HEK293 (cell line): ENCODE data around the gene WNT6.

ENCODE experiments used
- GFI1B ChIP-seq: fragments of 450-650 bp; formaldehyde crosslinking; IDR thresholded peaks from 2 replicates; pipeline ENCODE4 v1.5.1; 2016; ENCODE audit warnings: missing biosample characterization, missing genetic modification characterization
- MEIS1 ChIP-seq: sonication (generic); formaldehyde crosslinking; IDR thresholded peaks from 2 replicates; pipeline ENCODE4 v1.8.1; 2022; ENCODE audit warnings: missing genetic modification reagents, mild to moderate bottlenecking, borderline replicate concordance
- PRDM10 ChIP-seq: fragments of 450-650 bp; formaldehyde crosslinking; IDR thresholded peaks from 2 replicates; pipeline ENCODE4 v1.5.1; 2016; ENCODE audit warnings: missing biosample characterization, missing genetic modification characterization
- SP7 ChIP-seq: fragments of 450-650 bp; formaldehyde crosslinking; IDR thresholded peaks from 2 replicates; pipeline ENCODE4 v1.5.1; 2016; ENCODE audit warnings: missing biosample characterization, missing genetic modification characterization
- YY1 ChIP-seq: fragments of 450-650 bp; formaldehyde crosslinking; IDR thresholded peaks from 2 replicates; pipeline ENCODE4 v1.5.1; 2018; ENCODE audit warnings: missing biosample characterization, missing genetic modification characterization
- YY2 ChIP-seq: fragments of 450-650 bp; formaldehyde crosslinking; IDR thresholded peaks from 2 replicates; pipeline ENCODE4 v1.5.1; 2016; ENCODE audit warnings: missing biosample characterization, missing genetic modification characterization
- ZBTB26 ChIP-seq: fragments of 450-650 bp; formaldehyde crosslinking; optimal IDR thresholded peaks from 2 replicates; pipeline ENCODE3; 2016; ENCODE audit warnings: missing biosample characterization, mild to moderate bottlenecking, missing genetic modification characterization
- ZFP69B ChIP-seq: fragments of 450-650 bp; formaldehyde crosslinking; IDR thresholded peaks from 2 replicates; pipeline ENCODE4 v1.5.1; 2016; ENCODE audit warnings: missing biosample characterization, missing genetic modification characterization
- ZNF138 ChIP-seq: fragments of 450-650 bp; formaldehyde crosslinking; IDR thresholded peaks from 2 replicates; pipeline ENCODE4 v1.5.1; 2016; ENCODE audit warnings: missing biosample characterization, missing genetic modification characterization, borderline replicate concordance
- ZNF248 ChIP-seq: fragments of 450-650 bp; formaldehyde crosslinking; IDR thresholded peaks from 2 replicates; pipeline ENCODE4 v1.5.1; 2017; ENCODE audit warnings: missing biosample characterization, missing genetic modification characterization
- ZNF274 ChIP-seq, 2 experiments: fragments of 200-500 bp in 1 of 2; fragments of 450-650 bp in 1 of 2; sonication (Bioruptor generic) in 1 of 2; formaldehyde crosslinking in 1 of 2; IDR thresholded peaks; 2 replicates each; pipeline versions ENCODE4 v1.5.1 to v1.6.1; 2014 to 2016; ENCODE audit warnings: borderline replicate concordance in 1 of 2, inconsistent platforms in 1 of 2, low read length in 1 of 2, missing biosample characterization in 1 of 2, missing genetic modification characterization in 1 of 2
- ZNF544 ChIP-seq: fragments of 450-650 bp; formaldehyde crosslinking; IDR thresholded peaks from 2 replicates; pipeline ENCODE4 v1.5.0; 2017; ENCODE audit warnings: missing biosample characterization, missing genetic modification characterization
- ZNF600 ChIP-seq: fragments of 450-650 bp; formaldehyde crosslinking; IDR thresholded peaks from 2 replicates; pipeline ENCODE4 v1.5.1; 2016; ENCODE audit warnings: missing biosample characterization, missing genetic modification characterization
- ZNF747 ChIP-seq: fragments of 450-650 bp; formaldehyde crosslinking; IDR thresholded peaks from 2 replicates; pipeline ENCODE4 v1.5.1; 2016; ENCODE audit warnings: missing biosample characterization, missing genetic modification characterization
- ZNF791 ChIP-seq: fragments of 450-650 bp; formaldehyde crosslinking; IDR thresholded peaks from 2 replicates; pipeline ENCODE4 v1.5.1; 2016; ENCODE audit warnings: missing biosample characterization, missing genetic modification characterization
- TF ChIP-seq, protein P1 (sequence below): fragments of 450-650 bp; formaldehyde crosslinking; IDR thresholded peaks from 2 replicates; pipeline ENCODE4 v1.5.1; 2016; ENCODE audit warnings: missing biosample characterization, missing genetic modification characterization
- TF ChIP-seq, protein P2 (sequence below): fragments of 450-650 bp; formaldehyde crosslinking; IDR thresholded peaks from 2 replicates; pipeline ENCODE4 v1.5.1; 2016; ENCODE audit warnings: missing biosample characterization, missing genetic modification characterization
- TF ChIP-seq, protein P3 (sequence below): fragments of 450-650 bp; formaldehyde crosslinking; IDR thresholded peaks from 2 replicates; pipeline ENCODE4 v1.5.1; 2016; ENCODE audit warnings: missing biosample characterization, missing genetic modification characterization
- TF ChIP-seq, protein P4 (sequence below): fragments of 450-650 bp; formaldehyde crosslinking; IDR thresholded peaks from 2 replicates; pipeline ENCODE4 v1.5.1; 2016; ENCODE audit warnings: missing biosample characterization, missing genetic modification characterization

The WNT6 gene

GRCh38 chr2:218880102-218880858 is 20.7 kb downstream of the WNT6 start, which contains the start of gene WNT10A (continued):
- TF ChIP-seq PRDM10 (tag by site-specific recombination) (0 out of 2 replicates have a peak, but pooled peaks have one; percentile 15), ZBTB26 (peak; percentile 55), ZNF274 (IDR thresholded peaks at IDR 0.05; ENCODE audit: low read length) (no peak), ZNF274 (tag by site-specific recombination; IDR thresholded peaks at IDR 0.05; ENCODE audit: borderline replicate concordance) (no peak), ZNF600 (tag by site-specific recombination) (peak; percentile 73; the same call in 1 of the 2 replicates), ZNF747 (tag by site-specific recombination) (no peak), ZNF248 (tag by site-specific recombination) (no peak), ZNF138 (tag by site-specific recombination) (no peak), YY1 (no peak), MEIS1 (CRISPR knock-in tag) (no peak), SP7 (tag by site-specific recombination) (no peak), GFI1B (tag by site-specific recombination) (no peak), ZNF544 (no peak), ZFP69B (tag by site-specific recombination) (peak; percentile 92), YY2 (tag by site-specific recombination) (no peak), ZNF791 (tag by site-specific recombination) (no peak)
- TF ChIP-seq, protein P1, sequence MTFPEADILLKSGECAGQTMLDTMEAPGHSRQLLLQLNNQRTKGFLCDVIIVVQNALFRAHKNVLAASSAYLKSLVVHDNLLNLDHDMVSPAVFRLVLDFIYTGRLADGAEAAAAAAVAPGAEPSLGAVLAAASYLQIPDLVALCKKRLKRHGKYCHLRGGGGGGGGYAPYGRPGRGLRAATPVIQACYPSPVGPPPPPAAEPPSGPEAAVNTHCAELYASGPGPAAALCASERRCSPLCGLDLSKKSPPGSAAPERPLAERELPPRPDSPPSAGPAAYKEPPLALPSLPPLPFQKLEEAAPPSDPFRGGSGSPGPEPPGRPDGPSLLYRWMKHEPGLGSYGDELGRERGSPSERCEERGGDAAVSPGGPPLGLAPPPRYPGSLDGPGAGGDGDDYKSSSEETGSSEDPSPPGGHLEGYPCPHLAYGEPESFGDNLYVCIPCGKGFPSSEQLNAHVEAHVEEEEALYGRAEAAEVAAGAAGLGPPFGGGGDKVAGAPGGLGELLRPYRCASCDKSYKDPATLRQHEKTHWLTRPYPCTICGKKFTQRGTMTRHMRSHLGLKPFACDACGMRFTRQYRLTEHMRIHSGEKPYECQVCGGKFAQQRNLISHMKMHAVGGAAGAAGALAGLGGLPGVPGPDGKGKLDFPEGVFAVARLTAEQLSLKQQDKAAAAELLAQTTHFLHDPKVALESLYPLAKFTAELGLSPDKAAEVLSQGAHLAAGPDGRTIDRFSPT (tag by site-specific recombination), result no peak
- TF ChIP-seq, protein P2, sequence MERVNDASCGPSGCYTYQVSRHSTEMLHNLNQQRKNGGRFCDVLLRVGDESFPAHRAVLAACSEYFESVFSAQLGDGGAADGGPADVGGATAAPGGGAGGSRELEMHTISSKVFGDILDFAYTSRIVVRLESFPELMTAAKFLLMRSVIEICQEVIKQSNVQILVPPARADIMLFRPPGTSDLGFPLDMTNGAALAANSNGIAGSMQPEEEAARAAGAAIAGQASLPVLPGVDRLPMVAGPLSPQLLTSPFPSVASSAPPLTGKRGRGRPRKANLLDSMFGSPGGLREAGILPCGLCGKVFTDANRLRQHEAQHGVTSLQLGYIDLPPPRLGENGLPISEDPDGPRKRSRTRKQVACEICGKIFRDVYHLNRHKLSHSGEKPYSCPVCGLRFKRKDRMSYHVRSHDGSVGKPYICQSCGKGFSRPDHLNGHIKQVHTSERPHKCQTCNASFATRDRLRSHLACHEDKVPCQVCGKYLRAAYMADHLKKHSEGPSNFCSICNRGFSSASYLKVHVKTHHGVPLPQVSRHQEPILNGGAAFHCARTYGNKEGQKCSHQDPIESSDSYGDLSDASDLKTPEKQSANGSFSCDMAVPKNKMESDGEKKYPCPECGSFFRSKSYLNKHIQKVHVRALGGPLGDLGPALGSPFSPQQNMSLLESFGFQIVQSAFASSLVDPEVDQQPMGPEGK (tag by site-specific recombination), result peak; percentile 86
- TF ChIP-seq, protein P3, sequence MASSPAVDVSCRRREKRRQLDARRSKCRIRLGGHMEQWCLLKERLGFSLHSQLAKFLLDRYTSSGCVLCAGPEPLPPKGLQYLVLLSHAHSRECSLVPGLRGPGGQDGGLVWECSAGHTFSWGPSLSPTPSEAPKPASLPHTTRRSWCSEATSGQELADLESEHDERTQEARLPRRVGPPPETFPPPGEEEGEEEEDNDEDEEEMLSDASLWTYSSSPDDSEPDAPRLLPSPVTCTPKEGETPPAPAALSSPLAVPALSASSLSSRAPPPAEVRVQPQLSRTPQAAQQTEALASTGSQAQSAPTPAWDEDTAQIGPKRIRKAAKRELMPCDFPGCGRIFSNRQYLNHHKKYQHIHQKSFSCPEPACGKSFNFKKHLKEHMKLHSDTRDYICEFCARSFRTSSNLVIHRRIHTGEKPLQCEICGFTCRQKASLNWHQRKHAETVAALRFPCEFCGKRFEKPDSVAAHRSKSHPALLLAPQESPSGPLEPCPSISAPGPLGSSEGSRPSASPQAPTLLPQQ (tag by site-specific recombination), result peak; percentile 96
- TF ChIP-seq, protein P4, sequence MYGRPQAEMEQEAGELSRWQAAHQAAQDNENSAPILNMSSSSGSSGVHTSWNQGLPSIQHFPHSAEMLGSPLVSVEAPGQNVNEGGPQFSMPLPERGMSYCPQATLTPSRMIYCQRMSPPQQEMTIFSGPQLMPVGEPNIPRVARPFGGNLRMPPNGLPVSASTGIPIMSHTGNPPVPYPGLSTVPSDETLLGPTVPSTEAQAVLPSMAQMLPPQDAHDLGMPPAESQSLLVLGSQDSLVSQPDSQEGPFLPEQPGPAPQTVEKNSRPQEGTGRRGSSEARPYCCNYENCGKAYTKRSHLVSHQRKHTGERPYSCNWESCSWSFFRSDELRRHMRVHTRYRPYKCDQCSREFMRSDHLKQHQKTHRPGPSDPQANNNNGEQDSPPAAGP (tag by site-specific recombination), result peak; percentile 66; the same call in 1 of the 2 replicates
- TF ChIP-seq, all 188 proteins: peak for 21
